IMR-90 (cell line): ENCODE data around the gene LYSMD3.

ENCODE experiments used
- CTCF ChIP-seq: conservative IDR thresholded peaks from 2 replicates; pipeline ENCODE4 v1.5.1; 2012; ENCODE audit warnings: mild to moderate bottlenecking, low read depth, low read length, improper control_type of control experiment
- MAZ ChIP-seq: IDR thresholded peaks from 2 replicates; pipeline ENCODE4 v1.6.1; 2012; ENCODE audit warnings: low read depth, mild to moderate bottlenecking, low read length, improper control_type of control experiment, moderate library complexity, borderline replicate concordance
- MXI1 ChIP-seq: IDR thresholded peaks from 2 replicates; pipeline ENCODE4 v1.6.1; 2012; ENCODE audit warnings: low read depth, mild to moderate bottlenecking, low read length, moderate library complexity, borderline replicate concordance
- POLR2A ChIP-seq: IDR thresholded peaks from 2 replicates; pipeline ENCODE4 v1.6.1; 2012; ENCODE audit warnings: mild to moderate bottlenecking, low read depth, low read length
- RAD21 ChIP-seq: IDR thresholded peaks from 2 replicates; pipeline ENCODE4 v1.6.1; 2012; ENCODE audit warnings: low read length, improper control_type of control experiment

GRCh38 chr5:90519081-90519480 lies 10.3 kb downstream of the LYSMD3 start:
- TF ChIP-seq CTCF (no peak), RAD21 (no peak), POLR2A (no peak), MAZ (no peak), MXI1 (no peak)
